ENCODE measurements around the gene C16orf96. TPM values are rescaled to one million over a fixed set of nuclear protein-coding genes. Genes with fewer than 3 reads are reported as not detected.

The C16orf96 gene
- total RNA-seq, 2 experiments from 2014 or later: 0.16 to 0.32 TPM

- DNase-seq (peak; percentile 94), ATAC-seq (peak; percentile 87)
- peaks cover 37% of the 10 kb centered on the region for H3K4me1 Mint-ChIP-seq (ENCODE audit: low read depth)
- no peaks in the 10 kb centered on the region for H3K9me3 Mint-ChIP-seq
- peak within 1 kb of the TSS; percentile 98 for H3K27ac Mint-ChIP-seq
- intact Hi-C loops (cut with micrococcal nuclease): no loop called here
- TF ChIP-seq CTCF (IDR thresholded peaks at IDR 0.05): peak; percentile 95
- CTCF ChIA-PET: interaction anchor here (0.6 to 3.4 kb wide), 29 partner anchors 8 to 409 kb away, joined by 3 to 23 read pairs (median 4); partner anchors contain the start of genes ANKS3, CORO7, DNAAF8 and HMOX2
- POLR2A ChIA-PET: interaction anchor here (0.6 to 2.3 kb wide), 8 partner anchors 8 to 131 kb away, joined by 3 to 16 read pairs (median 4); no protein-coding TSS in a partner anchor
- peaks cover 19% of the 10 kb centered on the region for H3K36me3 Mint-ChIP-seq (ENCODE audit: low read depth)
- H3K27me3 Mint-ChIP-seq: no peaks in the 10 kb centered on the region
- H3K4me3 Mint-ChIP-seq: peak within 1 kb of the TSS; percentile 99
These were observed 68.1 kb downstream of the C16orf96 start, which contains the start of gene MGRN1 for GRCh38 chr16:4624015-4624826. TSS of gene MGRN1 (plus strand) at chr16:4624826. CDS start at chr16:4624961, 135 bp downstream.

DNA sequence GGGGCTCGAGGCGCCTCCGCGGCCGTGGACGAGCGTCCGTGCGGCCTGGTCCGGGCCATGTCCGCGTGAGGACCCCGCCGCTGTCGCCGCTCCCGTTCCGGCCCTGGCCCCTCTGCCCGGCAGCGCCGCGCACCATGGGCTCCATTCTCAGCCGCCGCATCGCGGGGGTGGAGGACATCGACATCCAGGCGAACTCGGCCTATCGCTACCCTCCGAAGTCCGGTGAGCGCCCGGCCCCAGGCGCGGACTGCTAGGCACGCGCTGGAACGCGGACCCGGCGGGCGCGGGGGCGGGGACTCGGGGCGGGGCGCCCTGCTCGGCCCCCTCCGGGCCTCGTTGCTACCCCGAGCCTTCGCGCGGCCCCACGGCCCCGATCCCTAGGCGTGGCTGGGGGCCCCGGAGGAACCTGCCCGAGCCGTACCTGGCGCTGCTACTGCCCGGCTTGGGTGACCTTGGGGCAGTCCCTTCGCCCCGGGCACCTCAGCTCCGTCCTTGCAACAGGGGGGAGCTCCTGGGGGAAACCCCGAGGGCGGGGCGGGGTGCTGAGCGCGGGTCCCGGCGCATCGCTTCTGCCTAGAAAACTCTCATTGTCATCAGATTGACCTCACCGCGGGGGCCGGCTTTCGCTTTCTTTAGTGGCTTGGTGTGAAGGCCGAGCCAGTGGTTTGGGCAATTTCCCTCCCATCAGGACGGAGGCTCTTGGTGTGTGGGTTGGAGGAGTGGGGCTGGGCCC is 68.9 kb downstream of the C16orf96 start:
- Mint-ChIP-seq H3K4me1 (ENCODE audit: low read depth) (peaks cover 37% of the 10 kb centered on the region), H3K9me3 (no peaks in the 10 kb centered on the region), H3K4me3 (peak overlapping the region; percentile 99), H3K27me3 (no peaks in the 10 kb centered on the region), H3K27ac (peak overlapping the region; percentile 98), H3K36me3 (ENCODE audit: low read depth) (peaks cover 20% of the 10 kb centered on the region)
- TF ChIP-seq CTCF (IDR thresholded peaks at IDR 0.05): no peak
- DNase-seq (peak; percentile 94), ATAC-seq (peak; percentile 65)
- ChIA-PET POLR2A (interaction anchor here (0.9 to 2.3 kb wide), 10 partner anchors 9 to 119 kb away, joined by 3 to 16 read pairs (median 4); partner anchors contain the start of gene NUDT16L1), CTCF (interaction anchor here (0.6 to 3.4 kb wide), 24 partner anchors 8 to 409 kb away, joined by 3 to 23 read pairs (median 4); partner anchors contain the start of genes ANKS3, DNAAF8, HMOX2 and NAGPA)
- intact Hi-C loops (cut with micrococcal nuclease): no loop called here

GRCh38 chr16:4625560-4626159 is 69.5 kb downstream of the C16orf96 start:
- no peaks in the 10 kb centered on the region for H3K27me3 Mint-ChIP-seq
- H3K36me3 Mint-ChIP-seq (ENCODE audit: low read depth): peaks cover 20% of the 10 kb centered on the region
- POLR2A ChIA-PET: interaction anchor here (0.9 to 2.3 kb wide), 10 partner anchors 9 to 119 kb away, joined by 3 to 16 read pairs (median 4); partner anchors contain the start of gene NUDT16L1
- peak overlapping the region; percentile 98 for H3K27ac Mint-ChIP-seq
- CTCF ChIA-PET: interaction anchor here (1.3 to 3.4 kb wide), 5 partner anchors 9 to 119 kb away, joined by 6 to 23 read pairs (median 12); partner anchors contain the start of genes ANKS3 and DNAAF8
- intact Hi-C loops (cut with micrococcal nuclease): no loop called here
- DNase-seq (no peak), ATAC-seq (no peak)
- TF ChIP-seq CTCF (IDR thresholded peaks at IDR 0.05): no peak
- H3K4me3 Mint-ChIP-seq: peak overlapping the region; percentile 99
- no peaks in the 10 kb centered on the region for H3K9me3 Mint-ChIP-seq
- H3K4me1 Mint-ChIP-seq (ENCODE audit: low read depth): peaks cover 37% of the 10 kb centered on the region

GRCh38 chr16:4626396-4626795 is 70.3 kb downstream of the C16orf96 start:
- peaks cover 41% of the 10 kb centered on the region for H3K4me1 Mint-ChIP-seq (ENCODE audit: low read depth)
- intact Hi-C loops (cut with micrococcal nuclease): no loop called here
- CTCF ChIA-PET: interaction anchor here (0.9 to 3.4 kb wide), 6 partner anchors 10 to 223 kb away, joined by 3 to 23 read pairs (median 6); partner anchors contain the start of genes ANKS3 and DNAAF8
- H3K36me3 Mint-ChIP-seq (ENCODE audit: low read depth): peaks cover 28% of the 10 kb centered on the region
- H3K27ac Mint-ChIP-seq: peak overlapping the region; percentile 98
- H3K27me3 Mint-ChIP-seq: no peaks in the 10 kb centered on the region
- ATAC-seq: no peak
- no peak for DNase-seq
- H3K4me3 Mint-ChIP-seq: peak overlapping the region; percentile 99
- no peak for TF ChIP-seq CTCF (IDR thresholded peaks at IDR 0.05)
- POLR2A ChIA-PET: interaction anchor here (0.8 to 2.3 kb wide), 7 partner anchors 10 to 125 kb away, joined by 3 to 16 read pairs (median 4); partner anchors contain the start of gene NUDT16L1
- H3K9me3 Mint-ChIP-seq: peaks cover 4% of the 10 kb centered on the region
